HL-60 (cell line): ENCODE data around the gene ACER2.

Source experiments
- POLR2AphosphoS5 ChIP-seq: IDR thresholded peaks from 2 replicates; pipeline ENCODE4 v1.6.1; 2012; ENCODE audit warnings: low read depth
- TF ChIP-seq, protein P1 (sequence below): IDR thresholded peaks from one replicate; pipeline ENCODE4 v1.5.1; 2011; ENCODE audit warnings: low read length, control low read depth, inconsistent platforms; ENCODE audit not compliant: insufficient read depth

DNA sequence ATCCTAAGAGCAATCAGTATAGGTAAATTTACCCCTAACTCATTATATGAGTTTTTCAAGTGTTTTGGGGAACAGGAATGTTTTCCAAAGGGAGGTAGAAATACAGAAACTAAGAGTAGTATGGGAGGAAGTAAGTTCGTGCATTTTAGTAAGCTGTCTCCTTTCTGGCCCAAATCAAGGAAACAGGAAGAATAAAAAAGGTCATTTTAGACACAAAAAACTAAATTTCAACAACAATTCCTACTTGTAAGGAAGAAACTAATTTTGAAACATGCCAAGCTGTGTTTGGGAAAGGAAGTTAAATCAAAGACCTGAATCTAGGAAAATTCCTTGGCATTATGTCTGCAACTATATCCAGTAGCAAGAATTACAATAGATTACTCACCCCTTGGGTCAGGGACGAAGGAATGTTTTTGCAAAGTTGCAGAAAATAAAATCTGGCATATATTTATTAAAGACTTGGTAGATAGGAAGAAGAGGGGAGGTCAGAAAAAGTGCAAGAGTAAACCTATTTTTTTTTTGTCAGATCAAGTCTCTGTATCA is 22.2 kb upstream of the ACER2 start:
- TF ChIP-seq, protein P1, sequence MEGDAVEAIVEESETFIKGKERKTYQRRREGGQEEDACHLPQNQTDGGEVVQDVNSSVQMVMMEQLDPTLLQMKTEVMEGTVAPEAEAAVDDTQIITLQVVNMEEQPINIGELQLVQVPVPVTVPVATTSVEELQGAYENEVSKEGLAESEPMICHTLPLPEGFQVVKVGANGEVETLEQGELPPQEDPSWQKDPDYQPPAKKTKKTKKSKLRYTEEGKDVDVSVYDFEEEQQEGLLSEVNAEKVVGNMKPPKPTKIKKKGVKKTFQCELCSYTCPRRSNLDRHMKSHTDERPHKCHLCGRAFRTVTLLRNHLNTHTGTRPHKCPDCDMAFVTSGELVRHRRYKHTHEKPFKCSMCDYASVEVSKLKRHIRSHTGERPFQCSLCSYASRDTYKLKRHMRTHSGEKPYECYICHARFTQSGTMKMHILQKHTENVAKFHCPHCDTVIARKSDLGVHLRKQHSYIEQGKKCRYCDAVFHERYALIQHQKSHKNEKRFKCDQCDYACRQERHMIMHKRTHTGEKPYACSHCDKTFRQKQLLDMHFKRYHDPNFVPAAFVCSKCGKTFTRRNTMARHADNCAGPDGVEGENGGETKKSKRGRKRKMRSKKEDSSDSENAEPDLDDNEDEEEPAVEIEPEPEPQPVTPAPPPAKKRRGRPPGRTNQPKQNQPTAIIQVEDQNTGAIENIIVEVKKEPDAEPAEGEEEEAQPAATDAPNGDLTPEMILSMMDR = no peak
- no peak for TF ChIP-seq POLR2AphosphoS5
